A204.1 (cell line): Measurements from ENCODE around the gene TERT.

Experiments used
- FAIRE-seq: peaks from 2 replicates; lab custom pipeline; 2012; peaks lifted over from hg19 to GRCh38; lab: Jason Lieb, UNC

TERT gene

GRCh38 chr5:1219098-1219767, 75.6 kb downstream of the TERT start:
- FAIRE-seq = no peak

GRCh38 chr5:1218351-1219080, 76.4 kb downstream of the TERT start:
- FAIRE-seq = no peak

- FAIRE-seq = no peak
Observed at GRCh38 chr5:1217596-1218206, 77.2 kb downstream of the TERT start.

GRCh38 chr5:1216918-1217295, 78.0 kb downstream of the TERT start:
- no peak for FAIRE-seq

GRCh38 chr5:1216211-1216917, 78.5 kb downstream of the TERT start:
- no peak for FAIRE-seq

- no peak for FAIRE-seq
Observed at GRCh38 chr5:1215320-1216096, 79.4 kb downstream of the TERT start.

GRCh38 chr5:1214936-1215220, 80.0 kb downstream of the TERT start:
- FAIRE-seq = no peak

- no peak for FAIRE-seq
Observed at GRCh38 chr5:1214163-1214935, 80.5 kb downstream of the TERT start.

GRCh38 chr5:1213508-1214162, 81.2 kb downstream of the TERT start:
- no peak for FAIRE-seq

GRCh38 chr5:1212881-1213280, 82.0 kb downstream of the TERT start:
- no peak for FAIRE-seq

GRCh38 chr5:1212271-1212670, 82.6 kb downstream of the TERT start:
- no peak for FAIRE-seq

GRCh38 chr5:1211701-1212100, 83.2 kb downstream of the TERT start:
- no peak for FAIRE-seq

GRCh38 chr5:1210832-1211251, 84.0 kb downstream of the TERT start:
- no peak for FAIRE-seq

- FAIRE-seq = no peak
Observed at GRCh38 chr5:1209896-1210776, 84.7 kb downstream of the TERT start.

GRCh38 chr5:1209489-1209852, 85.4 kb downstream of the TERT start:
- no peak for FAIRE-seq

- no peak for FAIRE-seq
Observed at GRCh38 chr5:1208743-1209488, 86.0 kb downstream of the TERT start.

- no peak for FAIRE-seq
Observed at GRCh38 chr5:1208221-1208742, 86.6 kb downstream of the TERT start.

- FAIRE-seq = no peak
Observed at GRCh38 chr5:1207555-1207954, 87.3 kb downstream of the TERT start.
